ENCODE results near the gene MED8. TPM values are rescaled to one million over a fixed set of nuclear protein-coding genes. Genes with fewer than 3 reads are reported as not detected.

The MED8 gene
- total and polyA plus RNA-seq, 2 experiments from 2014 or later, result 16.6 to 25.7 TPM

DNA sequence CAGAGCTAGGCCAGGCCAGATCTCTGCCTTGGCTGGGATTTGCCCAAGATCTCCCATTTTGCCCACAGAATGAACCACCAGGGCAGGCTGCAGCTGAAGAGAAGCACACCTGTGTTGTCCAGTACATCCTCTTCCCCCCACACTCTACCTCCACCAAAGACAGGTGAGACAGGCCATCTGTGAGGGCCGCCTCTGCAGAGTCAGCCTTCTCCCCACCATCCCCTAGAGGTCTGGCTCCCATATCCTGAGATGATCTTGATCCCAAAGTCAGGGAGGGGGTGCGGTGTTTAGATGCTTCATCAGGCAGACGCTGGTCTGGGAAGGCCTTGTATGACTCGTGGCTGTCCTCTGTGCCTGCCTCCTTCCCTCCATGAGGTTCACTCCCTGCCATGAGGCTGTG, 35.4 kb upstream of the MED8 start:
- no peak for ATAC-seq
- Histone ChIP-seq H3K36me3 (ENCODE audit: insufficient read depth) (no peaks in the 10 kb centered on the region), H3K4me3 (no peak overlapping the region), H3K9me2 (ENCODE audit: insufficient read depth) (no peaks in the 10 kb centered on the region), H4K20me1 (replicated peaks; ENCODE audit: insufficient read depth) (no peaks in the 10 kb centered on the region), H3K27ac (ENCODE audit: low read depth) (no peak overlapping the region), H3K27me3 (ENCODE audit: insufficient read depth) (no peaks in the 10 kb centered on the region), H3F3A (replicated peaks; ENCODE audit: low read depth) (no peaks in the 10 kb centered on the region), H2AFZ (no peak overlapping the region), H3K4me1 (ENCODE audit: insufficient read depth) (peaks cover 5% of the 10 kb centered on the region; the same call in 1 of the 2 replicates), H3K79me2 (replicated peaks; ENCODE audit: insufficient read depth) (no peaks in the 10 kb centered on the region), H3K4me2 (no peak overlapping the region)
- no peak overlapping the region for H3K4me3 Mint-ChIP-seq
- peaks cover 39% of the 10 kb centered on the region for H3K36me3 Mint-ChIP-seq (ENCODE audit: low read depth)
- no peak overlapping the region for H3K27ac Mint-ChIP-seq
- H3K4me1 Mint-ChIP-seq, result peaks cover 10% of the 10 kb centered on the region; the same call in 2 of the 3 replicates
- no peaks in the 10 kb centered on the region for H3K9me3 Mint-ChIP-seq
- TF ChIP-seq NANOG (IDR thresholded peaks at IDR 0.05; ENCODE audit: borderline replicate concordance) (no peak), ZNF462 (CRISPR knock-in tag; IDR thresholded peaks at IDR 0.05) (no peak), EZH2 (IDR thresholded peaks at IDR 0.05; ENCODE audit: low read depth, unreplicated experiment) (no peak), ZNF114 (CRISPR knock-in tag; IDR thresholded peaks at IDR 0.05) (no peak), POLR2AphosphoS5 (IDR thresholded peaks at IDR 0.05; ENCODE audit: low read depth) (no peak), CREB1 (CRISPR knock-in tag; IDR thresholded peaks at IDR 0.05; ENCODE audit: low read depth) (no peak), ZNF331 (CRISPR knock-in tag; IDR thresholded peaks at IDR 0.05; ENCODE audit: low read depth) (no peak), CTCF (conservative IDR thresholded peaks at IDR 0.05; ENCODE audit: low read depth in 2 of 2) (no peak), STAT1 (IDR thresholded peaks at IDR 0.05; ENCODE audit: unreplicated experiment) (no peak), EZH2phosphoT487 (IDR thresholded peaks at IDR 0.05; ENCODE audit: unreplicated experiment) (no peak), JUNB (IDR thresholded peaks at IDR 0.05; ENCODE audit: unreplicated experiment) (no peak)
- TF ChIP-seq, protein P1, sequence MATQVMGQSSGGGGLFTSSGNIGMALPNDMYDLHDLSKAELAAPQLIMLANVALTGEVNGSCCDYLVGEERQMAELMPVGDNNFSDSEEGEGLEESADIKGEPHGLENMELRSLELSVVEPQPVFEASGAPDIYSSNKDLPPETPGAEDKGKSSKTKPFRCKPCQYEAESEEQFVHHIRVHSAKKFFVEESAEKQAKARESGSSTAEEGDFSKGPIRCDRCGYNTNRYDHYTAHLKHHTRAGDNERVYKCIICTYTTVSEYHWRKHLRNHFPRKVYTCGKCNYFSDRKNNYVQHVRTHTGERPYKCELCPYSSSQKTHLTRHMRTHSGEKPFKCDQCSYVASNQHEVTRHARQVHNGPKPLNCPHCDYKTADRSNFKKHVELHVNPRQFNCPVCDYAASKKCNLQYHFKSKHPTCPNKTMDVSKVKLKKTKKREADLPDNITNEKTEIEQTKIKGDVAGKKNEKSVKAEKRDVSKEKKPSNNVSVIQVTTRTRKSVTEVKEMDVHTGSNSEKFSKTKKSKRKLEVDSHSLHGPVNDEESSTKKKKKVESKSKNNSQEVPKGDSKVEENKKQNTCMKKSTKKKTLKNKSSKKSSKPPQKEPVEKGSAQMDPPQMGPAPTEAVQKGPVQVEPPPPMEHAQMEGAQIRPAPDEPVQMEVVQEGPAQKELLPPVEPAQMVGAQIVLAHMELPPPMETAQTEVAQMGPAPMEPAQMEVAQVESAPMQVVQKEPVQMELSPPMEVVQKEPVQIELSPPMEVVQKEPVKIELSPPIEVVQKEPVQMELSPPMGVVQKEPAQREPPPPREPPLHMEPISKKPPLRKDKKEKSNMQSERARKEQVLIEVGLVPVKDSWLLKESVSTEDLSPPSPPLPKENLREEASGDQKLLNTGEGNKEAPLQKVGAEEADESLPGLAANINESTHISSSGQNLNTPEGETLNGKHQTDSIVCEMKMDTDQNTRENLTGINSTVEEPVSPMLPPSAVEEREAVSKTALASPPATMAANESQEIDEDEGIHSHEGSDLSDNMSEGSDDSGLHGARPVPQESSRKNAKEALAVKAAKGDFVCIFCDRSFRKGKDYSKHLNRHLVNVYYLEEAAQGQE (IDR thresholded peaks at IDR 0.05; ENCODE audit: unreplicated experiment), result no peak
- TF ChIP-seq, protein P2, sequence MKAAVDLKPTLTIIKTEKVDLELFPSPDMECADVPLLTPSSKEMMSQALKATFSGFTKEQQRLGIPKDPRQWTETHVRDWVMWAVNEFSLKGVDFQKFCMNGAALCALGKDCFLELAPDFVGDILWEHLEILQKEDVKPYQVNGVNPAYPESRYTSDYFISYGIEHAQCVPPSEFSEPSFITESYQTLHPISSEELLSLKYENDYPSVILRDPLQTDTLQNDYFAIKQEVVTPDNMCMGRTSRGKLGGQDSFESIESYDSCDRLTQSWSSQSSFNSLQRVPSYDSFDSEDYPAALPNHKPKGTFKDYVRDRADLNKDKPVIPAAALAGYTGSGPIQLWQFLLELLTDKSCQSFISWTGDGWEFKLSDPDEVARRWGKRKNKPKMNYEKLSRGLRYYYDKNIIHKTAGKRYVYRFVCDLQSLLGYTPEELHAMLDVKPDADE (IDR thresholded peaks at IDR 0.05), result no peak
- peaks cover 2% of the 10 kb centered on the region for H3K27me3 Mint-ChIP-seq (ENCODE audit: insufficient read depth, low read depth, poor library complexity)
- no peak for DNase-seq (ENCODE audit: low spot score)

Data from GM23338 (cell line).